ENCODE data around the gene PIAS4.
A peak's percentile ranks its signal among the peaks of the same experiment; 100 is the strongest.
"Not testable (repeated sequence)": the region's sequence is repeated elsewhere in the genome, so short reads cannot be mapped to it uniquely, and the experiment has no call there.

PIAS4 gene, protein sequence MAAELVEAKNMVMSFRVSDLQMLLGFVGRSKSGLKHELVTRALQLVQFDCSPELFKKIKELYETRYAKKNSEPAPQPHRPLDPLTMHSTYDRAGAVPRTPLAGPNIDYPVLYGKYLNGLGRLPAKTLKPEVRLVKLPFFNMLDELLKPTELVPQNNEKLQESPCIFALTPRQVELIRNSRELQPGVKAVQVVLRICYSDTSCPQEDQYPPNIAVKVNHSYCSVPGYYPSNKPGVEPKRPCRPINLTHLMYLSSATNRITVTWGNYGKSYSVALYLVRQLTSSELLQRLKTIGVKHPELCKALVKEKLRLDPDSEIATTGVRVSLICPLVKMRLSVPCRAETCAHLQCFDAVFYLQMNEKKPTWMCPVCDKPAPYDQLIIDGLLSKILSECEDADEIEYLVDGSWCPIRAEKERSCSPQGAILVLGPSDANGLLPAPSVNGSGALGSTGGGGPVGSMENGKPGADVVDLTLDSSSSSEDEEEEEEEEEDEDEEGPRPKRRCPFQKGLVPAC

DNA sequence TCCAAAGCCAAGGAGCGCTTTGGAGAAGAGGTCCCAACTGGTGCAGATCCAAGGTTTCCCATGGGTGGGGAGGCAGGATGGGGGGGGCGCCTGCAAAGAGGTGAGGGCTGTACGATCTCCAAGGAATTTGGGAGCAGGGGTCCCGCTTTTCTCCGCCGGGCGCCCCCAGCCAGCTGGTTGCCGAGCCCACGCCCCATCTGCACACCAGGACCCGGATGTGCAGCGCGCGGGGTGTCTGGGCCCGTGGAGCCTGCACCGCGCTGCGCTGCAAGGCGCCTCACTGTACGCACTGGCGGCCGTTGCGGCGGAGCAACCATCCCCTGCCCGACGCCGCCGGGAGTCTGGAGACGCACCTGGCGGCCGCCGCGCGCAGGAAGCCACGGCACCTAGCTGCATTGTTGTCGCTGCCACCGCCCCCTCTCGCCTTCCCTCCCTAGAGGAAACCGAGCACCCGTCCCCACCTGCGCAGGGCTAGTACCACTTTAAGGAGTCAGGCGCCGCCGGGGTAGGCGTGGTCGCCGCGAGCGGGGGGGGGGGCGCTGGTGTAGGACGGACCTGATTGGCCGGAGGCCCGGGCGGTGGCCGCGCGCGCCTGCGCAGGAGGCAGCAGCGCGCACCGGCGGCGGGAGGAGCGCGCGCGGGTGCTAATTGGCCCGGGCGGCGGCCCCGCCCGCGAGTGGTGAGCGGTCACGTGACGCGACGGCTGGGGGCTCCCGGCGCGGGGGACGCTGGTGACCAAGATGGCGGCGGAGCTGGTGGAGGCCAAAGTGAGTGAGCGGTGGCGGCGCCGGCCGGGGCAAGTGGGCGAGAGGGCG is at the start of gene PIAS4:
Gene PIAS4, plus strand, starts transcription at position 716 of the 815 bp plus-strand sequence. Its CDS starts 25 bp downstream, at position 741.
- DNase-seq = peak; percentile 95

DNA sequence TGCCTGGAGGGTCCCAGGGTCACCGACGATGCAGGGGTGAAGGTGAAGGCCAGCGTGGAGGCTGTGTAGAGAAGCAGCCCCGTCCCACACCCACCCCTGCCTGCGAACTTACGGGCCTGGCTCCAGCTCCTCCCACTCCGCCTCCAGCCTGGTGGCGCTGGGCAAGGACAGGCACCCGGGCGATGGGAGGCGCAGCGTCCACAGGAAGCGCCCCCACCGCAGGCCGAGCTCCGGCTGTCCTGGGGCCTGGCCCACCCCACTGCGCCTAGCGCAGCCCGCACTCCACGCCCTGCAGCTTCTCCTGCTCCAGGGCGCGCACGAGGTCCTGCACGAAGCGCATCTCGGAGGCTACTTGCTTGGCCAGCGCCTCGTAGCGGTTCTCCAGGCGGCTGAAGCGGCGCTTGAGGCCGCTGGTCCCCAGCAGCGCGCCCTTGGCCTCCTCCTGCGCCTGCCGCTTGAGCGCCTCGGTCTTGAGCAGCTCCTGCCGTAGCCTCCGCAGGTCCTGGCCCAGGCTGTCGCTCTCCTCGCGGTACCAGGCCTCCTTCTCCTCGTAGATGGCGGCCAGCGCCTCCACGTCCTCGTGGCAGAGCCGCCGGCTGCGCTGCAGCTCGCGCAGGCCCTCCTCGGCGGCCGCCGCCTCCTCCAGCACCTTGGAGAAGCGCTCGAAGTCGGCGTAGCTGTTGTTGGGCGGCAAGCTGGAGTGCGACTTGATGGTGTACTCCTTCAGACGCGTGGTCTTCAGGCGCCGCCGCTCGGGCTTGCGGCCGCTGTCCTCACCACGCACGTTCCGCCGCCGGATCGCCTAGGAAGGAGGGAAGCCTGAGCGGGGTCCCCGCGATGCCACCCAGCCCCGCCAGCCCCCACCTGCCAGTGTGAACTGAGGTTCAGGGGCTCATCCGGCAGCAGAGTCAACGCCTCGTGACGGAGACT is 48.4 kb upstream of the PIAS4 start:
- DNase-seq = no peak

DNA sequence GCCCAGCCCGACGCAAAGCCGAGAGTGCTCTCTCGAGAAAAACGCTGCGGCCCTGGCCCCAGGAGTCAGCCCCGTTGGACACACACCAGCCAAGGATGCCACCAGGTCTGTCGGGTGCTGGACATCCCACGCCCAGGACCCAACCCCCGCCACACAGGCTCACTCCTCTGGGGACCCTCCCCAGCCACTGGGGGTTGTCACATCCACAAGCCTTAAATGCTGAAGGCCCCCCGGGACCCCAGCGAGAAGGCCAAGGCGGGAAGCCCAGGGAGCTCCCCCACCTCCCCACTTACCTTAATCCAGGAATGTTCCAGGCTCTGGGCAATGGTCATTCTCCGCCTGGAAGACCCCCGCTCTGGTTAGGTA is 47.8 kb upstream of the PIAS4 start:
- no peak for DNase-seq

DNA sequence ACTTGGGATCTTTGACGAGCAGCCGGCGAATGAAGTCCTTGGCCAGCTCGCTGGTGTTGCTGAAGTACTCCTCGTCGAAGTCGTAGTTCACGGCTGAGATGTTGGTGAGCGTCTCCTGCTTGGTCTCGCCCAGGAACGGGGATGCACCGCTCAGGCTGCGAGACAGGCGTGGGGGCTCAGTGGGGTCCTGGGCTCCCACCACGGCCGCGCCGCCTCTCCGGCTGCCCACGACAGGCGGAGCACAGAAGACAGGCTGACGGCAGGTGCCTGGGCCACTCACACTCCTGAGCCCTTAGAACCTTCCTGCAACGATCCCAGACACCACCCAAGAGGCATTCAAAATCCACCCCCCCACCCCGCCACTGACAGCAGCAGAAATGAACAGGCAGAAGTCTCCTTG is 46.5 kb upstream of the PIAS4 start:
- no peak for DNase-seq

DNA sequence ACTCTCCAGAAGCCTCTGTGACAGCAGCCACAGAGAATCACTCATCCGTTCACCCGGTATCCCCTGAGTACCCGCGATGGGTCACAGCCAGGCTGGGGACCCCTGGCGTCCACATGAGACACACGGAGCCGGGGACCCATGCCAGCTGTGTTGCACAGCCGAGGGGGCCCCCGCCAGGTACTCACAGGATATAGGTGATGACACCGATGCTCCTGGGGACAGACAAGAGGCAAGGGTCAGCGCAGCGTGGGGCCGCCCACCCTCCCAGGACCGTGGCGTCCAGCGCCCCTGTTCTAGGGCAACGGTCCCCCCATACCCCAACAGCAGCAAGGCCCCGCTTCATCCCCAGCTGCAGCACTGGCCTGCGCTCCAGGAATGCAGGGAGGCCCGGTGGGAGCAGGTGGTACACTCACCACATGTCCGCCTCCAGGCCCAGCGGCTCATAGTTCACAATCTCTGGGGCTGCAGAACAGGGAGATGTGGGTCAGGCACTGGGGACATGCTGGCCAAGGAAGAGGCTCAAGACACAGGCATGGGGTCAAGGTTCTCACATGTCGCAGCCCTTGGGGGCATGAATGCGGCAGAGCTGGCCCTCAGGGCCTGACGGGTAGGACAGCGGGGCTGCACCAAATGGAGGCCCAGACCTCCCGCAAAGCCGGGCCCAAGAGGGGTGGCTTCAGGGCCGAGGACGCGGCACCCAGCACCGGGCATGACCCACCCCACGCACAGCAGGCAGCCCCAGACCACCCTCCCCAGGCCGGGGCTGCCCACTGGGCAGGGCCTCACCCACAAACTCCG is 43.9 kb upstream of the PIAS4 start:
- no peak for DNase-seq

DNA sequence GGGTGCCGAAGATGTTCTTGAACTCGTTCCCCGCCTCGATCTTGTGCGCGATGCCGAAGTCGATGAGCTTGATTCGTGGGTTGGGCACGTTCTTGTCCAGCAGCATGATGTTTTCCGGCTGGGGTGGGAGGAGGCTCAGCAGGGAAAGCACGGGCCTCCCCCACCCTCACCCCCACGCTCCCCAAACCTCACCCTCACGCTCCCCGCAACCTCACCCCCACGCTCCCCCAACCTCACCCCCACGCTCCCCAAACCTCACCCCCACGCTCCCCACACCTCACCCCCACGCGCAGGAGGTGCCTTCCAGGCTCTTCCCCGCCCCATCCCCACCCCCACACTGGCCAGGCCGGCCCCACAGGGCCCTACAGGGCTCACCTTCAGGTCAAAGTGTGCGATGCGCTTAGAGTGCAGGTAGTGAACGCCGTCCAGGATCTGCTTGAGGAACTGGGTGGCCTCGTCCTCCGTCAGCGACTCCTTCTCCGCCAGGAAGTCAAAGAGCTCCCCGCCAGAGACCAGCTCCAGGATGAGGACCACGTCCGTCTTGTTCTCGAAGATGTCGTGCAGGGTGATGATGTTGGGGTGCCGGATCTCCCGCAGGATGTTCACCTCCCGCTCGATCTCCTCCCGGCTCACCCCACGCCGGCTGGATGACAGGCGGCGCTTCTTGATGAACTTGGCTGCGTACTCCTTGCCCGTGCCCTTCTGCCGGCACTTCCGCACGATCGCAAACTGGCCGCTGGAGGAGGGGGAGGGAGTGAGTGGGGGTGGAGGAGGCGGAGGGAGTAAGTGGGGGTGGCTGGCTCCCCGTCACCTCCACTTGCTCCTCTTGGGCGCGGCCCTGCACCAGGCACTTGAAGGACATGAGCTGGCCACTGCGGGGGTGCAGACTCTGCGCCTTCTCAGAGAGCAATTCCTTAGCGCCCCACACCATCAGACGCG is 43.0 kb upstream of the PIAS4 start:
- no peak for DNase-seq

DNA sequence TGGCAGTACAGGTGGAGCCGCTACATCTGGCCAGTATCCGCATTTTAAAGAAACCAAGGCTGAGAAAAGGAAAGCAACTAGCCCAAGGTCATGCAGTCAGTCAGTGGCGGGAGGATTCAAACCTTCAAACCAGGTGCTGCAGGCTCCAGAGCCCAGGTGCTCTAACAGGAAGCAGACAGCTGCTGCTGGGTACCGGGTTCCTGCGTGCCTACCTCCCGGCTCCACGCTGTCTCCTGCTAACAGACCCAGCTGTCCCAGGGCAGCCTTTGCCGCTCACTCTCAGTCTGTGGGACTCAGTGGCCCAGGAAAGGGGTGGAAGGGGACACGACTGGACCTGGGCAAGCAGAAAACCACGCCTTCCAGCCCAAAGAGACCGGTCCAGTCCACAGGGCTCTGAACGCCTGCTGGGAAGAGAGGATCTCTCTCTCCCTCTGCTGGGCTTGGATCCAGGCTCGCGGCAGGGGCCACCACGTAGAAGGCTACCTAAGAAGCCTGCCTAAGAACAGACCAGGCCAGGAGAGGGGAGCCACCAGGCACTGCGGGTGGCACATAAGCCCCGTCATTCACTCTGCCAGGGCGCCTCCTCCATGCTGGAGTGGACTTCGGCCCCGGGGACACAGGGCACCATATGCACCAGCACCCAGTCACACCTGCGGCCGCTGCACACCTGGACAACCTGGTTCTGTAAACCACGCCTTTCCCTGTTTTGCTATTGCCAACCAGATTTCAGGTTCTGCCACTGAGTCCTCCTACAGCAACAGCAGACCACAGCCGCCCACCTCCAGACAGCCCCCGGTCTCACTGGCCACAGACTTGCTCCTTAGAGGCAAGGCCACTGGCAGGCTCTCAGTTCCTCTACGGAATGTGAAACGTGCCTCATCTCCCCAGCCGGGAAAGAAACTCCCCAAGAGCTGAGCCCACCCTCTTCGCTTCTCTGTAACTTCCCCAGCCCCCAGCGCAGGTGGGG is 41.2 kb upstream of the PIAS4 start:
- no peak for DNase-seq

DNA sequence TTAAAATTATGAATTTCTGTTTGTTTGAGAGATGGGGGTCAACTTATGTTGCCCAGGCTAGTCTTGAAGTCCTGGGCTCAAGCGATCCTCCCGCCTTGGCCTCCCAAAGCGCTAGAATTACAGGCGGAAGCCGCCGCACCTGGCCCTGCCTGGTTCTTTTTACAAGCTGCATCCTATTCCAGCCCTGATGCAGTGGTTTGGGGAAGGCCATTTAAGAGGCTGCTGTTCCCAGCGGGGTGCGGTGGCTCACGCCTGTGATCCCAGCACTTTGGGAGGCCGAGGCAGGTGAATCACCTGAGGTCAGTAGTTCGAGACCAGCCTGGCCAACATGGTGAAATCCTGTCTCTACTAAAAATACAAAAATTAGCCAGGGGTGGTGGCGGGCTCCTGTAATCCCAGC is 39.6 kb upstream of the PIAS4 start:
- not testable (repeated sequence) for DNase-seq

DNA sequence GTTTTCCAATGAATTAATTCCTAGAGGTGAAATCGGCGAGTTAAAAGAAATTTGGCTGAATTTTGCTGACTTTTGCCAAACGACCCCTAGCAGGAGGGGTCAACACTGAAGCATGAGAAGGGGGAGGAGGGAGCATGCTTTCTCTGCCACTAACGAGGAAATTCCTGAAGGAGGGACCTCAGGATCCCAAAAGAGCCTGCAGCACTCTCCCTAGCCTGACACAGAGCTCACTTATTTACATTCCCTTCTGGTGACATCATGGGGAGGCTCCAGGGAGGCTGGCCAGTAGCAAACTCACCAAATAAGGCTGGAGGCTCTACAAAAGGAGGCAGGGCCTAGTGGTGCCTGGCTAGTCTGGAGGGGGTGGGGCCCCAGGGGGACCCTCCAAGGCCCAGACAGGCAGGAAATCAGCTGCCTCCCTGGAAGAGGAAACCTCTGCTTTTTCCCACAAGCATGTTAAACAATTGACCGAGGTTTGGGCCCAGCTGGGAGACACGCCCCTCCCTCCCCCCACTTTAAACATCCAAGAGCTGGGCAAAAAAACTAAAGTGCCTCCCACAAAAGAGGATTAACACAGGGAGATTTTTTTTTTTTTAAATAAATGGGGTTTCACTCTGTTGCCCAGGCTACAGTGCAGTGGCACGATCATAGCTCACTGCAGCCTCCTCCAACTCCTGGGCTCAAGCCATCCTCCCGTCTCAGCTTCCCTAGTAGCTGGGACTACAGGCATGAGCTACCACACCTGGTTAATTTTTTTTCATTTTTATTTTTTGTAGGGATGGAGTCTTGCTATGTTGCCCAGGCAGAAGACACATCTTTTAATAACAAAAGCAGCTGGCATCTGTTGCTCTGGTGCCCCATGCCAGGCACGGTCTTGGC is 38.7 kb upstream of the PIAS4 start:
- DNase-seq = no peak

DNA sequence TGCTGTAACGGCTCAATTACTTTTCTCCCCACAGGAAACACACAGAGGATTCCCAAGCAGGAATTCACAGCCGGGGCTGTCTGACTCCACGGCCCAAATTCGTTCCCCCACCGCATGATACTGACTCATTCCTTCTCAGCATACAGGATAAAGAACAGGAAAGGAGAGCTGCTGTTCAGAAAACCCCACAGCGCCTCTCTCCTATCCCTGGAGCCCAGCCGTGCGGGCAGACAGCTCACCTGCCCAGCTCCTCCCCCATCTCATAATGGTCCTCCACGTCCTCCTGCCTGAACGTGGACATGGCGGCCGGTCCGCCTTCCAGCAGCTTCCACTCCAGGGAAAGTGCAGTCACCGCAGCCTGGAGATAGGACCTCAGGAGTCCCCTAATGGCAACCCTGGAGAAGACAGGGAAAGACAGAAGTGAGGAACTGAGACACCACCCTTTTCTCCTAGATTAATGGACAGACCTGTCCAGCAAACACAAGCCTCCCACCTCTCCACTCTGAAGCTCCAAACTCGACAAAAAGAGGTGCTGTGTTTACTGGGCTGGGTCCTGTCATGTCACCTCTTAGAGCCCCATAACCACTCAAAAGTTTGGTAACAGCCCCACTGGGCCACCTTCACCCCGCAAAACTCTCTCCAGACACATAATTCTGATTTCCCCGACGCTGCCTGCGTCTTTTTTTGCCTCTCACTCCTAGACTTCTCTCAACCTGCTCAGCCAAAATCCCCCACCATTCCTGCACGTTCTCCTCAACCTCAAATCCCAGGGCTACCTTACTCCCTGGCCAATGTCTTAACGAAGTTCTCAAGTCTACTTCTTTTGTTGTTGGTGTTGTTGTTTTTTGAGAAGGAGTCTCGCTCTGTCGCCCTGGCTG is 37.9 kb upstream of the PIAS4 start:
- DNase-seq = no peak

DNA sequence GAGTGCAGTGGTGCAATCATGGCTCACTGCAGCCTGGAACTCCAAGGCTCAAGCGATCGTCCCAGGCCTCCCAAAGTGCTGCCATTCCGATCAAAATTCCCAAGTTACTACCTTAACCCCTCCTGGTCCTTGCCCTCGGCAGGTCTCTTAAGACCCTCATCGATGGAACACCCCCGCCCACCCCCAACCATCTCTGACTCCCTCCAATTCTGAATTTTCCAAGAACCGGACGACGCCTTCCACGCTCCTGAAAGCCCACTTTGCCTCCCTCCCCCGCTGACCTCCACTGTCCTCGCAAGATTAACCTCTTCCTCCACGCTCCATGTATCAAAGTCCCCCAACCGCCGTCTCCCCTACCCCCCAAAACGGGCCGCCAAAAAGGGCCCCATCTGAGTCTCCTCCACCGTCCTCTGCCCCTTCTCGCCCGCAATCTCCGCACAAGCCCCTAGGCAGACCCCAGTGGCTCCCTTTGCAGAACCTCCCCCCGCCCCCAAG is 37.2 kb upstream of the PIAS4 start:
- no peak for DNase-seq

DNA sequence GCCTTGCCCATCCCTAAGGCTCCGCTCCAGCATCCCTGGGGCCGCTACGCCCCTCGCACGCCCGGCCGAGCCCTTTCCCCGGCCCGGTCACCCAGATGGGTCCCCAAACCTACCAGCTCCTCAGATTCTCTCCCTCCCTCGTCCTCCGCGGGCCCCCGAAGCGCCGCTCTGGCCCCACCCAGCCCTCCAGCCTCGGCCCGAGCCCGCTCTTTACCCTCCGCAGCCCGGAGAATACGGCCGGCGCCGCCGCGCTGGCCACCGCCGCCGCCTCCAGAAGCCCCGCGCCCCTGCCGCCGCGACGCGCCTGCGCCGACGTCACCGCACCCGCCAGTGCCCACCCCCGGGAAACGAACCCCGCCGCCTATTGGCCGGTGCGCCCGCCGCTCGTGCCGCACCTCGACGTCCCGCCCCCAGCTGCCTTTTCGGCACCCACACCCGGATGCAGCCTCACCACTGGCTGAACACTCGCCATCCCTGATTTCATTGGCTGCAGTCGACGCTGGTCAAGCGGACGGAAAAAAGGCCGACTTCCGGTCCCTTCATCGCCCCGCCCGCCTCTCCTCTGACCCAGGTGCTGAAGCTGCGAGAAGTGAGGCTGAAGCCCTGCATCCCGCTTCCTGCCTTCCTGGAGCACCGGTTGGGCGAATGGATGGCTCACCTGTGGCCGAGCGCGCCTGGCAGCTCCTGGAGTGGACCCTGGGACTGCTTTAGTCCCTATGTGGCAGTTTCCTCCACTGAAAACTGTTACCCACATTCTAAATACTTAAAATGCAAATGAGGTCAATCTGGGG is 36.5 kb upstream of the PIAS4 start, which contains the start of gene DAPK3:
Gene DAPK3, minus strand, starts transcription at position 292 of the 791 bp plus-strand sequence. CDS start 1,364 bp downstream, outside the sequence.
- peak; percentile 85 for DNase-seq

DNA sequence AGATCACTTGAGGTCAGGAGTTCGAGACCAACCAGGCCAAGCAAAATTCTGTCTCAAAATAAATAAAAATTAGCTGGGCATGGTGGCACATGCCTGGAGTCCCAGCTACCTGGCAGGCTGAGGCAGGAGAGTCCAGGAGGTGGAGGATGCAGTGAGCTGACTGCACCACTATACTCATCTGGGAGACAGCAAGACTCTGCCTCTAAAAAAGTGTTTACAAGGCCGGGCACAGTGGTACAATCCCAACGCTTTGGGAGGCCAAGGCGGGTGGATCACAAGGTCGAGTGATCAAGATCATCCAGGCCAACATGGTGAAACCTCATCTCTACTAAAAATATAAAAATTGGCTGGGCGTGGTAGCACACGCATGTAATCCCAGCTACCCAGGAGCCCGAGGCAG is 32.4 kb upstream of the PIAS4 start:
- DNase-seq = no peak

DNA sequence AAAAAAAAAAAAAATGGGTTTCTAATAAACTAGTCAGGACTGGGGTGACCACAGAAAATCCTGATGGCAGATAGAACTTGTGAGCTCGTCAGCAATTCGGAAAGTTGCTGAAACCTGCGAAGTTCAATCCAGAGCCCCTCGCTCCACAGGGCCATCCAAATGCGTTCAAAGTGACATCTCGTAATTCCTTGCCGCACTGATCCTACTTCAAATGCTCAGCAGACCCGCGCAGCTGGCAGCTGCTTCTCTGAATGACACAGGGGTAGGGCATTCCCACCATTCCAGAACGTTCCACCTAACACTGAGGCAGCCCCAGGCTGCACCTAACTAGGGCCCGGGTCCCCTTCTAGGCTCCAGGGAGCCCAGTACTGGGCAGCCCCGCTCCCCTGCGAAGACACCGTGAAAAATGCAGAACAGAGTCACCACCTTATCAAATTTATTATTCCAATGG is 31.9 kb upstream of the PIAS4 start:
- no peak for DNase-seq

DNA sequence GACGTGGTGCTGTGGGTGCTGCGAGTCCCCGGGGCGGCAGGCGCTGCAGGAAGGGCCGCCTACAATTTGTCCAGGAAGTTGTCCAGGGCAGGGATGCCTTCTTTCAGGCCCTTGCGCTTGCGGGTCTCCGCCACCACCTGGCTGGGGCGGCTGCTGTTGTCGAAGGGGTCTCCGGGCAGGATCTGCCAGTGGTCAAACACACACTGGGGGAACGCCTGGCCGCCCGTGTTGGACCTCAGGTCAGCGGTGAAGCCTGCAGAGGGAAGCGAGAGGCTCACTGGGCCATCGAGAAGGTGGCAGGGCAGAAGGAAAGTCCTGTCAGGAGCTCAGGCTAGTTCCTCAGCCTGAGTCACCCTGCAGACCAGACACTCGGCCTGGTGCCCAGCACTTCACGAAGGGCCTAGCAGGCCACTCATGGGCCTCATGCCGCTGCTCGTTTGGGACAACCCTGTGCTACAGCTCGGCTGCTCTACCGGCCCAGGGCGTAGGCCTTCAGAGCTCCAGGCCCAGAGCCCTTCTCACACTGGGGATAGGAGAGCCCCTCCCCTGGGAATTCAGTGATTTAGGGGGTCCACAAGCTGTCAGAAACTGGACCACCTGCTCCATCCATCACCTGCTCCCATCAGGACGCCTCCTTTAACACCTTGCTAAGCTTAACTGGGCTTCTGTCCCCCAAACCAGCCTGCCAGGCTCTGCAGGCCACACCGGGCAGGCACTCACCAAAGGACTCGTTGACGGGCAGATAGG is 30.9 kb upstream of the PIAS4 start:
- no peak for DNase-seq
